ENCODE data around the gene PWWP2B. TPM values are rescaled to one million over a fixed set of nuclear protein-coding genes. Genes with fewer than 3 reads are reported as not detected.

PWWP2B gene
- total and polyA plus RNA-seq, 10 of the 15 experiments (the other 5 are each of a cell fraction or from before 2014, with no cell fraction given), result 0.04 to 0.87 (median 0.35) TPM; not detected in 4

DNA sequence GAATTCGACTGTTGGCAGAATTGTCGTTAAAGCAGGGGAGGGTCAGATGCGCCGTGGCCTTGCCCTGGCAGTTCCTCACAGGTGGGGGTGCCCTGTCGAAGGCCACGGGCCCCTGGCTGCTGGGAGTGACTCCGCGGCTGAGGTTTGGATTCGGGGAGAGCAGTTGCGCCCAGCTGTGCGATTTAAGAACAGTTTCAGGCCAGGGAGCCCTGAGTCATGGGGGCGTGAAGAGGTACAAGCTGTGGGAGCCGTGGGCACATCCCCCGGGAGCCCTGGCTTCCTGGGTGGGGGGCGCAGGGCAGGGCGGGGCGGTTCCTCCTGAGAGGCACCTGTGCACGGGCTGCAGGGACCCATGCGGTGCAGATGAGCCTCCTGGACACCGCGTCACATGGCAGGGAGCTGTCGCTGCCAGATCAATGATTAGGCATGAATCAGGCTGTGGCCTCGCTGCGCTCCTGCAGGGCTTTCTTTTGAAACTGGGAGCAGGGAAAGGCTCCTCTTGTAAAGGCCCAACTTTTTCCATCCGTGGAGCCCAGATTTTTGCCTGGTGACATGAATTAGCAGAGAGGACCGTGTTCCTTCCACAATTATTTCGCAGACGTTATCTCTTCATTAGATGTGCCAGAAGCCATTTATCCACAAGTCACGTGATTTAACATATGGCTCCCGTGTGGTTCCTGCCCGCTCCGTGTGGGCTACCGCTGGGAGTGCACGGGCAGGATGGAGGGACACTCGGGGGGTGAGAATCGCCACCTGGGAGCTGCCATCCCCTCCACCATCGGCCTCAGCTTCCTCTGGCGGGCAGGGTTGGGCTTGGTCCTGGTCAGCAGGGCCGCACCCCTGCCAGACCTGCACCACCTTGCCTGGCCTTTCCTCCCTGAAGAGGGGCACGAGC is 918 bp downstream of the PWWP2B start:
- SMC1A ChIA-PET (ENCODE audit: uncharacterized antibody, unreplicated experiment), result interaction anchor here (0.7 kb wide), 1 partner anchor 49 kb away, joined by 3 read pairs; no protein-coding TSS in a partner anchor
- in situ Hi-C loops (cut with MboI) (no loop called here), intact Hi-C loops (cut with micrococcal nuclease; ENCODE audit: unreplicated experiment) (loop anchor here (5.0 kb wide), 1 partner anchor 54 kb away; no protein-coding TSS in a partner anchor)
- CTCF ChIA-PET, result interaction anchor here (0.8 kb wide), 1 partner anchor 49 kb away, joined by 3 read pairs; no protein-coding TSS in a partner anchor
- H3K9ac ChIP-seq (ENCODE audit: control insufficient read depth, insufficient read depth, low read length), result peak overlapping the region; percentile 35; the same call in 1 of the 2 replicates
- WGBS (ENCODE audit: insufficient coverage, insufficient replicate concordance, low lambda C conversion rate, missing lambda C conversion rate), result 12% methylated on average over 38 of the region's 40 CpGs
- no peak for TF ChIP-seq CBFB (IDR thresholded peaks at IDR 0.05; ENCODE audit: low read depth)
- TF ChIP-seq LARP7 (IDR thresholded peaks at IDR 0.05), result no peak
- peak in 1 of 2 experiments; percentile 44; a peak in 1 of 4 replicates for TF ChIP-seq BHLHE40 (IDR thresholded peaks at IDR 0.05; ENCODE audit: borderline replicate concordance in 1 of 2, low read depth in 2 of 2, low read length in 1 of 2)
- TF ChIP-seq SMC3 (IDR thresholded peaks at IDR 0.05; ENCODE audit: borderline replicate concordance, low read length), result no peak
- TF ChIP-seq MEF2A (IDR thresholded peaks at IDR 0.05; ENCODE audit: insufficient read depth, low read depth, low read length), result no peak
- no peak for TF ChIP-seq BCLAF1 (IDR thresholded peaks at IDR 0.05)
- TF ChIP-seq ZNF592 (IDR thresholded peaks at IDR 0.05), result no peak
- TF ChIP-seq, protein P1, sequence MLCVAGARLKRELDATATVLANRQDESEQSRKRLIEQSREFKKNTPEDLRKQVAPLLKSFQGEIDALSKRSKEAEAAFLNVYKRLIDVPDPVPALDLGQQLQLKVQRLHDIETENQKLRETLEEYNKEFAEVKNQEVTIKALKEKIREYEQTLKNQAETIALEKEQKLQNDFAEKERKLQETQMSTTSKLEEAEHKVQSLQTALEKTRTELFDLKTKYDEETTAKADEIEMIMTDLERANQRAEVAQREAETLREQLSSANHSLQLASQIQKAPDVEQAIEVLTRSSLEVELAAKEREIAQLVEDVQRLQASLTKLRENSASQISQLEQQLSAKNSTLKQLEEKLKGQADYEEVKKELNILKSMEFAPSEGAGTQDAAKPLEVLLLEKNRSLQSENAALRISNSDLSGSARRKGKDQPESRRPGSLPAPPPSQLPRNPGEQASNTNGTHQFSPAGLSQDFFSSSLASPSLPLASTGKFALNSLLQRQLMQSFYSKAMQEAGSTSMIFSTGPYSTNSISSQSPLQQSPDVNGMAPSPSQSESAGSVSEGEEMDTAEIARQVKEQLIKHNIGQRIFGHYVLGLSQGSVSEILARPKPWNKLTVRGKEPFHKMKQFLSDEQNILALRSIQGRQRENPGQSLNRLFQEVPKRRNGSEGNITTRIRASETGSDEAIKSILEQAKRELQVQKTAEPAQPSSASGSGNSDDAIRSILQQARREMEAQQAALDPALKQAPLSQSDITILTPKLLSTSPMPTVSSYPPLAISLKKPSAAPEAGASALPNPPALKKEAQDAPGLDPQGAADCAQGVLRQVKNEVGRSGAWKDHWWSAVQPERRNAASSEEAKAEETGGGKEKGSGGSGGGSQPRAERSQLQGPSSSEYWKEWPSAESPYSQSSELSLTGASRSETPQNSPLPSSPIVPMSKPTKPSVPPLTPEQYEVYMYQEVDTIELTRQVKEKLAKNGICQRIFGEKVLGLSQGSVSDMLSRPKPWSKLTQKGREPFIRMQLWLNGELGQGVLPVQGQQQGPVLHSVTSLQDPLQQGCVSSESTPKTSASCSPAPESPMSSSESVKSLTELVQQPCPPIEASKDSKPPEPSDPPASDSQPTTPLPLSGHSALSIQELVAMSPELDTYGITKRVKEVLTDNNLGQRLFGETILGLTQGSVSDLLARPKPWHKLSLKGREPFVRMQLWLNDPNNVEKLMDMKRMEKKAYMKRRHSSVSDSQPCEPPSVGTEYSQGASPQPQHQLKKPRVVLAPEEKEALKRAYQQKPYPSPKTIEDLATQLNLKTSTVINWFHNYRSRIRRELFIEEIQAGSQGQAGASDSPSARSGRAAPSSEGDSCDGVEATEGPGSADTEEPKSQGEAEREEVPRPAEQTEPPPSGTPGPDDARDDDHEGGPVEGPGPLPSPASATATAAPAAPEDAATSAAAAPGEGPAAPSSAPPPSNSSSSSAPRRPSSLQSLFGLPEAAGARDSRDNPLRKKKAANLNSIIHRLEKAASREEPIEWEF (IDR thresholded peaks at IDR 0.05; ENCODE audit: insufficient replicate concordance, low read depth, low read length), result no peak
- peak; percentile 74; the same call in 1 of the 2 replicates for TF ChIP-seq RAD51 (IDR thresholded peaks at IDR 0.05)
- H3K27me3 ChIP-seq (replicated peaks in 1 of 2; ENCODE audit: control insufficient read depth in 2 of 2, insufficient read depth in 2 of 2, low read length in 1 of 2), result peaks cover 0 to 3% of the 10 kb centered on the region in 2 experiments; a peak in 3 of 4 replicates
- no peaks in the 10 kb centered on the region for H3K9me3 ChIP-seq (replicated peaks; ENCODE audit: control insufficient read depth, insufficient read depth, low read length)
- RAD21 ChIA-PET (ENCODE audit: unreplicated experiment), result no interaction called here
- H3K27ac ChIP-seq (ENCODE audit: control insufficient read depth, insufficient read depth), result no peak overlapping the region
- no peak for FAIRE-seq
- peak overlapping the region; percentile 66 for H3K4me2 ChIP-seq (ENCODE audit: control insufficient read depth, insufficient read depth)
- POLR2A ChIA-PET, result interaction anchor here (0.9 kb wide), 1 partner anchor 23 kb away, joined by 3 read pairs; no protein-coding TSS in a partner anchor
- peak; percentile 43 for ATAC-seq
- H3K79me2 ChIP-seq (ENCODE audit: control insufficient read depth, insufficient read depth, low read length), result no peaks in the 10 kb centered on the region
- no TSS peak for BruUV-seq (replicated peaks)
- no peak for DNase-seq (ENCODE audit: low read depth, low spot score)
- no peaks in the 10 kb centered on the region for H4K20me1 ChIP-seq (ENCODE audit: control insufficient read depth, insufficient read depth)
- H3K4me3 ChIP-seq, result peak overlapping the region; percentile 64
- peaks cover 8% of the 10 kb centered on the region; the same call in 1 of the 2 replicates for H3K4me1 ChIP-seq (ENCODE audit: control insufficient read depth, insufficient read depth, low read length)
- H2AFZ ChIP-seq (ENCODE audit: control insufficient read depth, low read depth, low read length), result no peak overlapping the region; the same call in 1 of the 2 replicates
- no peaks in the 10 kb centered on the region for H3K36me3 ChIP-seq (ENCODE audit: control insufficient read depth in 2 of 2, insufficient read depth in 2 of 2, low read length in 1 of 2)
